GM12864 (cell line): ENCODE data around the gene PRKG1.

Source experiments
- DNase-seq: peaks from one replicate; pipeline ENCODE4 v3.0.0-alpha.2; 2011; ENCODE audit warnings: low read depth
- H3K4me3 ChIP-seq: 2 replicates; pipeline ENCODE4 v1.5.1; 2011; ENCODE audit warnings: mild to moderate bottlenecking, low read depth, low read length, control low read depth
- TF ChIP-seq, protein P1 (sequence below): IDR thresholded peaks from 2 replicates; pipeline ENCODE4 v1.5.1; 2011; ENCODE audit warnings: low read depth, mild to moderate bottlenecking, moderate library complexity, low read length, control low read depth, inconsistent platforms; ENCODE audit errors: missing control alignments

The PRKG1 gene

DNA sequence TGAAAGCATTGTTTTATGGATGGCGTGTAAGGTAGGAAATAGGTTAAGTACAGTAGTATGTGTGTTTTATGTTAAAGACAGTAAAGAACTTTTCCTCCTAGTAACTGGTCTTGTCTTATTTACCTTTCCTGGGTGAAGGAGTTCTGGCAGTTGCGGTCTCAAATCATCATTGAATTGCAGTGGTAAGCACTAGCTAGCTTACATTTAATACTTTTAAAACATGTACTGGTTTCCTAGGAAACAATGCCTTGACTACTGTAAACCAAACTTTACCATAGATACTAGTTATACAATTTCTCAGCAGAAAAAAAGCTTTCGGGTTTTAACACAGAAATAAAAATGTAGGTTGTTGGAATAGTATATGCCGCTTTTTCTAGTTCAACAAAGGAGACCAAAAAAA, 37.7 kb downstream of the PRKG1 start:
- TF ChIP-seq, protein P1, sequence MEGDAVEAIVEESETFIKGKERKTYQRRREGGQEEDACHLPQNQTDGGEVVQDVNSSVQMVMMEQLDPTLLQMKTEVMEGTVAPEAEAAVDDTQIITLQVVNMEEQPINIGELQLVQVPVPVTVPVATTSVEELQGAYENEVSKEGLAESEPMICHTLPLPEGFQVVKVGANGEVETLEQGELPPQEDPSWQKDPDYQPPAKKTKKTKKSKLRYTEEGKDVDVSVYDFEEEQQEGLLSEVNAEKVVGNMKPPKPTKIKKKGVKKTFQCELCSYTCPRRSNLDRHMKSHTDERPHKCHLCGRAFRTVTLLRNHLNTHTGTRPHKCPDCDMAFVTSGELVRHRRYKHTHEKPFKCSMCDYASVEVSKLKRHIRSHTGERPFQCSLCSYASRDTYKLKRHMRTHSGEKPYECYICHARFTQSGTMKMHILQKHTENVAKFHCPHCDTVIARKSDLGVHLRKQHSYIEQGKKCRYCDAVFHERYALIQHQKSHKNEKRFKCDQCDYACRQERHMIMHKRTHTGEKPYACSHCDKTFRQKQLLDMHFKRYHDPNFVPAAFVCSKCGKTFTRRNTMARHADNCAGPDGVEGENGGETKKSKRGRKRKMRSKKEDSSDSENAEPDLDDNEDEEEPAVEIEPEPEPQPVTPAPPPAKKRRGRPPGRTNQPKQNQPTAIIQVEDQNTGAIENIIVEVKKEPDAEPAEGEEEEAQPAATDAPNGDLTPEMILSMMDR = no peak
- DNase-seq = no peak

DNA sequence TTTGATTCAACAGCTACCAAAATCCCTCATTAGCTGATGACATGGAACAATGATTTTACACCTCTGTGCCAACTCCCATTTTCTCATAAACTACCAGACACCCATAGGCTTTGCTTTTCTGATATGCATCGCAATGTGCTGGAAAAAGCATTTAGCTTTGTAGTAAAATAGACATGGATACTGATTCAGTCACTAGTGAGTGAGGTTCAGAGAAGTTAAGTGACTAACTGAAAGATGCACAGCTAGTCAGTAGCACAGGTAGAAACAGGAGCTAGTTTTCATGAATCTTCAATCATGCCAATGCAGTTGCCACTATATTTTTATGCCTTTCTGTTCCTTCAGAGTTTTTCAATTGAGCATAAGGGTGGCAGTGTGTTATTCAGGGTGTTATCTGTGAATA, 38.7 kb downstream of the PRKG1 start:
- H3K4me3 ChIP-seq = no peak overlapping the region
- no peak for DNase-seq
- TF ChIP-seq, protein P1 = no peak

More for the DNA sequence above, 37.7 kb downstream of the PRKG1 start:
- H3K4me3 ChIP-seq = no peak overlapping the region

DNA sequence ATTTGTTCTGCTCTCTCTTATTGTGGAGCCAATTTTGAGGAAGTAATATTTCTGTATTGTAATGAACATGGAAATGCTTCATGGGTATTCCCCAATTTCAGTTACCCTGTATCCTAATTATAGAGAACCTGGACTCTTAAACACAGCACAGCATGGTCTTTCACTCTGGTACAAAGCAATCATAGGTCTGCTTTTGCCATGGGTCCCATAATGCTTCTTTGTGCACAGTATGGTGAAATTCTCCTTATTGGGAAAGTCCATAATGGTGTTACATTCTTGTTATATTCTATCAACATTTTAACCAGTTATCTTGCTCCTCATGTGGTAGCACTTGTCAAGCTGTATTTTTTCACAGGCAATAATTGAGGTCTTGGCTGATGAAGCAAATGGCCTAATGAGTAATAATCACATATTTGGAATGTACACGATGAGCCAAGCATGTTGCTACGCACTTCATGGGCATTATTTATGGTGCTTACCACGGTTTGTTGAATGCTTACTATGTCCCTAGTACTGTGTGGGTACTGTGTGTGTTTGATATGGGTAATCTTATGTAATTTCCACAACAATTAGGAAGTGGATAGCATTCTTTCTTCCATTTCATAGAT, 42.9 kb downstream of the PRKG1 start:
- DNase-seq = no peak
- TF ChIP-seq, protein P1 = no peak
- H3K4me3 ChIP-seq = no peak overlapping the region

- TF ChIP-seq, protein P1 = no peak
- DNase-seq = no peak
- no peak overlapping the region for H3K4me3 ChIP-seq
These were observed 43.5 kb downstream of the PRKG1 start for GRCh38 chr10:51117794-51118193.

- TF ChIP-seq, protein P1 = no peak
- no peak overlapping the region for H3K4me3 ChIP-seq
- DNase-seq = no peak
These were observed 45.2 kb downstream of the PRKG1 start for GRCh38 chr10:51119441-51119840.

- TF ChIP-seq, protein P1 = no peak
- no peak overlapping the region for H3K4me3 ChIP-seq
- no peak for DNase-seq
These were observed 47.6 kb downstream of the PRKG1 start for GRCh38 chr10:51121861-51122260.

DNA sequence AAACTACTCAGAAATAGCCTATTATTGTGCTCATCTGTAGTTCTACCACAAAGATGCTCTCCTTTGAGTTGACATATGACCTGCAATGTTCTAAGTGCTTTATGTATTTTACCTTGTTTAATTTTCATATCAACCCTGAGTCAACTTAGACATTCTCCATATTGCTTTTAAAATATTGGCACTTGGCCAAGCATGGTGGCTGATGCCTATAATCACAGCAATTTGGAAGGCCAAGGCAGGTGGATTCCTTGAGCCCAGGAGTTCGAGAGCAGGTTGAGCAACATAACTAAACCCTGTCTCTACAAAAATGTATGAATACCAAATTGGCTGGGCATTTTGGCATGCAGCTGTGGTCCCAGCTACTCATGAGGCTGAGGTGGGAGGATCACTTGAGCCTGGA, 50.6 kb downstream of the PRKG1 start:
- TF ChIP-seq, protein P1 = no peak
- no peak overlapping the region for H3K4me3 ChIP-seq
- no peak for DNase-seq
